SKM-1 treated with dmso at 0.1 percent for 144 hours (cell line): ENCODE measurements around the gene DCP1B.

Experiments used
- DNase-seq: peaks from one replicate; lab custom pipeline; 2025; ENCODE audit not compliant: unreplicated experiment; lab: John Stamatoyannopoulos, UW

Gene DCP1B

GRCh38 chr12:1935700-1936378, 68.4 kb downstream of the DCP1B start:
- DNase-seq = no peak

- no peak for DNase-seq
Measured at GRCh38 chr12:1935242-1935641, 69.0 kb downstream of the DCP1B start.

GRCh38 chr12:1934831-1935230, 69.4 kb downstream of the DCP1B start:
- no peak for DNase-seq

- no peak for DNase-seq
Measured at GRCh38 chr12:1934068-1934467, 70.2 kb downstream of the DCP1B start.

- no peak for DNase-seq
Measured at GRCh38 chr12:1933342-1934051, 70.8 kb downstream of the DCP1B start.

- DNase-seq = no peak
Measured at GRCh38 chr12:1932264-1932777, 71.9 kb downstream of the DCP1B start.

GRCh38 chr12:1931642-1932041, 72.6 kb downstream of the DCP1B start:
- DNase-seq = no peak

- DNase-seq = no peak
Measured at GRCh38 chr12:1930803-1931597, 73.3 kb downstream of the DCP1B start.

GRCh38 chr12:1929985-1930802, 74.1 kb downstream of the DCP1B start:
- peak; percentile 28 for DNase-seq

GRCh38 chr12:1929241-1929984, 74.8 kb downstream of the DCP1B start:
- DNase-seq = no peak

- no peak for DNase-seq
Measured at GRCh38 chr12:1928439-1929121, 75.7 kb downstream of the DCP1B start.

- DNase-seq = no peak
Measured at GRCh38 chr12:1927751-1928351, 76.4 kb downstream of the DCP1B start.

GRCh38 chr12:1927051-1927680, 77.1 kb downstream of the DCP1B start:
- no peak for DNase-seq

- no peak for DNase-seq
Measured at GRCh38 chr12:1926251-1926657, 78.0 kb downstream of the DCP1B start.

GRCh38 chr12:1925684-1926006, 78.6 kb downstream of the DCP1B start:
- no peak for DNase-seq

GRCh38 chr12:1924996-1925683, 79.1 kb downstream of the DCP1B start:
- peak; percentile 5 for DNase-seq

- no peak for DNase-seq
Measured at GRCh38 chr12:1922985-1923384, 81.3 kb downstream of the DCP1B start.

GRCh38 chr12:1922075-1922709, 82.1 kb downstream of the DCP1B start:
- DNase-seq = no peak
